GM21423 (cell line): ENCODE measurements around the gene PRR22.

ENCODE experiments used
- ATAC-seq: cut with Tn5 transposase; IDR thresholded peaks from one replicate; pipeline ENCODE4 v1.9.1; 2021; ENCODE audit warnings: mild to moderate bottlenecking, moderate library complexity; ENCODE audit not compliant: unreplicated experiment

PRR22 gene

GRCh38 chr19:5814123-5814851 is 29.7 kb upstream of the PRR22 start:
- ATAC-seq, result no peak

- ATAC-seq, result no peak
Observed at GRCh38 chr19:5811117-5811516, 26.6 kb upstream of the PRR22 start.

- no peak for ATAC-seq
Observed at GRCh38 chr19:5809469-5809868, 24.9 kb upstream of the PRR22 start.

GRCh38 chr19:5809053-5809452 is 24.5 kb upstream of the PRR22 start:
- no peak for ATAC-seq

GRCh38 chr19:5808120-5808816 is 23.7 kb upstream of the PRR22 start:
- ATAC-seq, result no peak

- ATAC-seq, result no peak
Observed at GRCh38 chr19:5806905-5807304, 22.4 kb upstream of the PRR22 start.

GRCh38 chr19:5806133-5806489 is 21.6 kb upstream of the PRR22 start:
- ATAC-seq, result no peak

- no peak for ATAC-seq
Observed at GRCh38 chr19:5805462-5806132, 21.1 kb upstream of the PRR22 start.

- ATAC-seq, result no peak
Observed at GRCh38 chr19:5804516-5805461, 20.2 kb upstream of the PRR22 start, which contains the start of gene NRTN. Gene NRTN (plus strand): TSS chr19:5805067. CDS start chr19:5824166, 19,099 bp downstream.

- ATAC-seq, result peak; percentile 75
Observed at GRCh38 chr19:5803752-5804515, 19.4 kb upstream of the PRR22 start.

GRCh38 chr19:5803441-5803751 is 18.9 kb upstream of the PRR22 start:
- no peak for ATAC-seq

- no peak for ATAC-seq
Observed at GRCh38 chr19:5801796-5802619, 17.5 kb upstream of the PRR22 start.

GRCh38 chr19:5800361-5801270 is 16.1 kb upstream of the PRR22 start:
- no peak for ATAC-seq

GRCh38 chr19:5799247-5800241 is 15.0 kb upstream of the PRR22 start:
- no peak for ATAC-seq

- ATAC-seq, result no peak
Observed at GRCh38 chr19:5798244-5798643, 13.7 kb upstream of the PRR22 start.

- no peak for ATAC-seq
Observed at GRCh38 chr19:5795382-5795919, 10.9 kb upstream of the PRR22 start.

- no peak for ATAC-seq
Observed at GRCh38 chr19:5793188-5793587, 8.6 kb upstream of the PRR22 start.
